Measurements from ENCODE around the gene IL20. TPM values are rescaled to one million over a fixed set of nuclear protein-coding genes. Genes with fewer than 3 reads are reported as not detected.

IL20 gene
- total RNA-seq, 1 donor from 2014 or later: not detected

DNA sequence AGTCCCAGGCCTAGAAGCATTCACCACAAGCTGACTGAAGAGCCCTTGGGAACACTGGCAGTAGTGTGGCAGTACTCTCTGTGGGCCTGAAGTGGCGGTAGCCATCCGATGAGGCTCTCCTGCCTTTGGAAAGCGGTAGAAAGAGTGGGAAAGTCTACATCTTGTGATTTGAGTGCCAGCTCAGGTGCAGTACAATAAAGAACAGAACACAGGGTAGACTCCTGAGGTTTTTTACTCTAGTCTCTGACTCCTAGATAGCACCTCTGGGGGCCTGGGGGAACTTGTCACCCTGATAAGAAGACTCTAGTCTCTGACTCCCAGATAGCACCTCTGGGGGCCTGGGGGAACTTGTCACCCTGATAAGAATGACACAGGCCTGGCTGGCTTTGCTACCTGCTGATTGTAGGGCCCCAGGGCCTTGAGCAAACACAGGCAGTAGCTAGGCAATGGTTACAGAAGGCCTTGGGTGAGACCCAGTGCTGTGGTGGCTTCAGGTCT lies 18.0 kb upstream of the IL20 start:
- H3K27ac Mint-ChIP-seq: no peak overlapping the region
- H3K4me3 Mint-ChIP-seq: no peak overlapping the region
- Histone ChIP-seq H3K4me1 (peaks cover 4% of the 10 kb centered on the region), H3K9ac (no peak overlapping the region), H2AFZ (replicated peaks) (no peak overlapping the region), H3K27ac (no peak overlapping the region), H3K4me3 (no peak overlapping the region), H3K9me3 (ENCODE audit: low read depth) (no peaks in the 10 kb centered on the region), H4K20me1 (ENCODE audit: low read depth) (no peaks in the 10 kb centered on the region), H3F3A (ENCODE audit: low read depth) (no peaks in the 10 kb centered on the region), H3K36me3 (no peaks in the 10 kb centered on the region), H3K79me2 (ENCODE audit: low read depth) (no peaks in the 10 kb centered on the region), H3K27me3 (no peaks in the 10 kb centered on the region), H3K4me2 (no peak overlapping the region)
- H3K36me3 Mint-ChIP-seq: no peaks in the 10 kb centered on the region
- peaks cover 9% of the 10 kb centered on the region for H3K4me1 Mint-ChIP-seq
- no peak for TF ChIP-seq EZH2phosphoT487 (IDR thresholded peaks at IDR 0.05)
- TF ChIP-seq, protein P1, sequence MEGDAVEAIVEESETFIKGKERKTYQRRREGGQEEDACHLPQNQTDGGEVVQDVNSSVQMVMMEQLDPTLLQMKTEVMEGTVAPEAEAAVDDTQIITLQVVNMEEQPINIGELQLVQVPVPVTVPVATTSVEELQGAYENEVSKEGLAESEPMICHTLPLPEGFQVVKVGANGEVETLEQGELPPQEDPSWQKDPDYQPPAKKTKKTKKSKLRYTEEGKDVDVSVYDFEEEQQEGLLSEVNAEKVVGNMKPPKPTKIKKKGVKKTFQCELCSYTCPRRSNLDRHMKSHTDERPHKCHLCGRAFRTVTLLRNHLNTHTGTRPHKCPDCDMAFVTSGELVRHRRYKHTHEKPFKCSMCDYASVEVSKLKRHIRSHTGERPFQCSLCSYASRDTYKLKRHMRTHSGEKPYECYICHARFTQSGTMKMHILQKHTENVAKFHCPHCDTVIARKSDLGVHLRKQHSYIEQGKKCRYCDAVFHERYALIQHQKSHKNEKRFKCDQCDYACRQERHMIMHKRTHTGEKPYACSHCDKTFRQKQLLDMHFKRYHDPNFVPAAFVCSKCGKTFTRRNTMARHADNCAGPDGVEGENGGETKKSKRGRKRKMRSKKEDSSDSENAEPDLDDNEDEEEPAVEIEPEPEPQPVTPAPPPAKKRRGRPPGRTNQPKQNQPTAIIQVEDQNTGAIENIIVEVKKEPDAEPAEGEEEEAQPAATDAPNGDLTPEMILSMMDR (IDR thresholded peaks at IDR 0.05): no peak
- TF ChIP-seq EZH2 (IDR thresholded peaks at IDR 0.05): no peak
- H3K27me3 Mint-ChIP-seq (ENCODE audit: insufficient read depth, low read depth): no peaks in the 10 kb centered on the region
- H3K9me3 Mint-ChIP-seq: peaks cover 15% of the 10 kb centered on the region
- no peak for DNase-seq (ENCODE audit: low spot score)

- H3K27ac ChIP-seq: no peak overlapping the region
- no peak overlapping the region for H3K27ac Mint-ChIP-seq
These were observed 17.5 kb upstream of the IL20 start for GRCh38 chr1:206847946-206848345.

DNA sequence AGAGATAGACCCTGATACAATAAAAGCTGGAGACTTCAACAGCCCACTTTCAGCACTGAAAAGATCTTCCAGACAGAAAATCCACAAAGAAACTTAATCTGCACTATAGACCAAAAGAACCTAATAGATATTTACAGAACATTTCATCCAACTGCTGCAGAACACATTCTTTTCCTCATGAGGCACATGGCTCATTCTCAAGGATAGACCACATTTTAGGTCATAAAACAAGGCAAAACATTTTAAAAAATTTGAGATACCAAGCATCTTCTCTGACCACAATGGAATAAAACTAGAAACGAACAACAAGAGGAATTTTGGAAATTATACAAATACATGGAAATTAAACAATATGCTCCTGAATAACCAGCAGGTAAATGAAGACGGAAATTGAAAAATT lies 15.0 kb upstream of the IL20 start:
- Histone ChIP-seq H3K4me2 (no peak overlapping the region), H3K4me3 (no peak overlapping the region), H2AFZ (replicated peaks) (no peak overlapping the region), H3K4me1 (no peaks in the 10 kb centered on the region), H3K79me2 (ENCODE audit: low read depth) (no peaks in the 10 kb centered on the region), H3K36me3 (no peaks in the 10 kb centered on the region), H3K27me3 (no peaks in the 10 kb centered on the region), H3F3A (ENCODE audit: low read depth) (no peaks in the 10 kb centered on the region), H3K9ac (no peak overlapping the region), H3K9me3 (ENCODE audit: low read depth) (no peaks in the 10 kb centered on the region), H3K27ac (no peak overlapping the region), H4K20me1 (ENCODE audit: low read depth) (no peaks in the 10 kb centered on the region)
- no peak overlapping the region for H3K27ac Mint-ChIP-seq
- H3K27me3 Mint-ChIP-seq (ENCODE audit: insufficient read depth, low read depth): peaks cover 2% of the 10 kb centered on the region
- DNase-seq (ENCODE audit: low spot score): no peak
- H3K4me1 Mint-ChIP-seq: no peaks in the 10 kb centered on the region
- no peak for TF ChIP-seq EZH2 (IDR thresholded peaks at IDR 0.05)
- TF ChIP-seq EZH2phosphoT487 (IDR thresholded peaks at IDR 0.05): no peak
- TF ChIP-seq, protein P1 (IDR thresholded peaks at IDR 0.05): no peak
- H3K4me3 Mint-ChIP-seq: no peak overlapping the region
- H3K36me3 Mint-ChIP-seq: no peaks in the 10 kb centered on the region
- peaks cover 21% of the 10 kb centered on the region for H3K9me3 Mint-ChIP-seq

More at GRCh38 chr1:206847946-206848345, 17.5 kb upstream of the IL20 start:
- H3K36me3 Mint-ChIP-seq: no peaks in the 10 kb centered on the region
- H4K20me1 ChIP-seq (ENCODE audit: low read depth): no peaks in the 10 kb centered on the region
- H3K4me1 Mint-ChIP-seq: peaks cover 3% of the 10 kb centered on the region
- no peaks in the 10 kb centered on the region for H3F3A ChIP-seq (ENCODE audit: low read depth)
- no peak overlapping the region for H3K4me3 ChIP-seq
- no peaks in the 10 kb centered on the region for H3K9me3 ChIP-seq (ENCODE audit: low read depth)
- no peak overlapping the region for H2AFZ ChIP-seq (replicated peaks)
- no peaks in the 10 kb centered on the region for H3K27me3 ChIP-seq
- H3K4me2 ChIP-seq: no peak overlapping the region
- no peaks in the 10 kb centered on the region for H3K79me2 ChIP-seq (ENCODE audit: low read depth)
- DNase-seq (ENCODE audit: low spot score): no peak
- TF ChIP-seq, protein P1 (IDR thresholded peaks at IDR 0.05): no peak
- TF ChIP-seq EZH2 (IDR thresholded peaks at IDR 0.05) (no peak), EZH2phosphoT487 (IDR thresholded peaks at IDR 0.05) (no peak)
- H3K4me1 ChIP-seq: peaks cover 2% of the 10 kb centered on the region
- no peaks in the 10 kb centered on the region for H3K27me3 Mint-ChIP-seq (ENCODE audit: insufficient read depth, low read depth)
- peaks cover 19% of the 10 kb centered on the region for H3K9me3 Mint-ChIP-seq
- H3K36me3 ChIP-seq: no peaks in the 10 kb centered on the region
- H3K9ac ChIP-seq: no peak overlapping the region
- no peak overlapping the region for H3K4me3 Mint-ChIP-seq
